ENCODE measurements around the gene CARD19.

DNA sequence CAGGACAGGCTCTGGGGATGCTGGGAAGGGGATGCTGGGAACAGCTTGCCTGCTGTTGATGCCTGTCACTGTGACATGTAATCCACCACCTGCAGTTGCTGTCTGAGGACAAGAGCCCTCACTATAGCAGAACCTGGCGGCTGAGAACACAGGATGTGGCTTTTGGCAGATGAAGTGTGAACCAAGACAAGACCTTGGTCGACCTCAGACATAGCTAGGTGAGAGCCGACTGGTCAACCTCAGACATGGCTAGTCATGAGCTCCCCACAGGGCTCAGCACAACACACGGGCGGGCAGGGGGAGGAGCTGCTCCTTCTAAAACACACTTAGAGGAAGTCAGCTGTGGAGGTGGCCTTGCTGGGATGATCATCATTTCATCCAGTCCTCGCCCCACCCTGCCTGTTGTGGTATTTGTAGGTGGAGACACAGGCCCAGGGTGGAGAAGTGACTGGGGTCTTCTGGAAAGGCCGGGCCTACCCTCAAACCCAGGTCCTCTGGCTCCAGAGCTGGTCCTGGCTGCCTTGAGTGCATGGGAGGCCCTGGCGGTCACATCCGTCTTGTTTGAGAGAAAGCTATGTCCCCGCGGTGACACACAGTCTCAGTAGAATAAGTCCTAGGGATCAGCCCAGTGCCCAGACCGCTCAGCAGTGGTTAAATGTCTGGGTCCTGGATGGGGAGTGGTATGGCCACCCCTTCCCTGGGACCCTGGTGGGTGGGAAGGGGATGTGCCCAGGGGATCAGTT is 31.5 kb upstream of the CARD19 start:
- TF ChIP-seq ZNF747 (tag by site-specific recombination; IDR thresholded peaks at IDR 0.05), result no peak
- TF ChIP-seq ZNF239 (tag by site-specific recombination; IDR thresholded peaks at IDR 0.05), result no peak
- no peak for TF ChIP-seq CTCF (tag by site-specific recombination; IDR thresholded peaks at IDR 0.05)

Data from HEK293 (cell line).